ENCODE results near the gene ZNF783. TPM values are rescaled to one million over a fixed set of nuclear protein-coding genes. Genes with fewer than 3 reads are reported as not detected.

ZNF783 gene
- total and polyA plus RNA-seq, 5 donors: 3.5 to 7.4 (median 6.8) TPM

DNA sequence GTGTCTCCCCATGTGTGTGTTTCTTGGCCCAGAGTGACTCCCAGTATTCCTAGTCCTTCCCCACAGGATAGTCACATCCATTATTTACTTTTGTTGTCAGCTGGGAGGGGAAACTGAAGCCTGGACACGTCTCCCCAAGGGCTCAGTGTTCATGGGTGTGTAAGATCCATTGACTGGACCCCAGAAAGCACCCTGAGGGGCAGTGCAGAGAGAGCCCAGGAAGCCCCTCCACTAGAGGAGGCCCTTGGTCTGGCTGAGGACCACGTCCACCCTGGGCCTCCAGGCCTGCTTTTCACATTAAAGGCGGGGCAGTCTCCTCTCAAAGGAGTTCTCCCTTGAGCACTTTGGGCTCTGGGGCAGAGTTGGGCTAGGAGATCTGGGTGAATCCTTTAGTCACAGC is 21.3 kb downstream of the ZNF783 start:
- WGBS: 89% methylated on average over 3 of the region's 3 CpGs
- intact Hi-C loops (cut with DNase I): no loop called here
- Histone ChIP-seq H3K9me3 (ENCODE audit: control insufficient read depth, low read length) (no peaks in the 10 kb centered on the region), H3K4me1 (ENCODE audit: control insufficient read depth, insufficient read depth, low read length) (no peaks in the 10 kb centered on the region), H3K4me3 (ENCODE audit: low read length) (no peak overlapping the region), H3K27ac (ENCODE audit: low read length) (no peak overlapping the region), H3K27me3 (ENCODE audit: control insufficient read depth, insufficient read depth) (no peaks in the 10 kb centered on the region)
- ATAC-seq (no peak), DNase-seq (no peak)

DNA sequence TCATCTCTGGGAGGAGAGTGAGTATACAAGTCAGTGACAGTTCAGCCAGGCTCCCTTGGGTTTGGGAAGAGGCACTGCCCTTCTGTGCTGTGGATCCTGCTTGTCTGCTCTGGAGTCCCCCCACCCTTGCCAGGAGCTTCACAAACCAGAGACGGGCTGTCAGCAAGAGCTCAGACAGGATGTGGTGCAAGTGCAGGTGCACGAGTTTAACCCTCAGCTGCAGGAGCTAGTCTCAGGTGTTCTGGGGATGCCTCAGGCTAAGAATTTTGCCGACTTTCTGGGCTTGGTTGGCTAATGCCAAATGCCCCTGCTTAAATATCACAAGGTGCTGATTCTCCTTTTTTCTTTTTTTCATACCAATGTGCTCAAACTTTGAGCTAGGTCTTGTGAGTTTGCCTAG is 22.3 kb downstream of the ZNF783 start:
- intact Hi-C loops (cut with DNase I): no loop called here
- ATAC-seq (no peak), DNase-seq (no peak)
- 67% methylated on average over 3 of the region's 3 CpGs for WGBS
- Histone ChIP-seq H3K4me1 (ENCODE audit: control insufficient read depth, insufficient read depth, low read length) (no peaks in the 10 kb centered on the region), H3K4me3 (ENCODE audit: low read length) (no peak overlapping the region), H3K9me3 (ENCODE audit: control insufficient read depth, low read length) (no peaks in the 10 kb centered on the region), H3K27ac (ENCODE audit: low read length) (no peak overlapping the region), H3K27me3 (ENCODE audit: control insufficient read depth, insufficient read depth) (no peaks in the 10 kb centered on the region)

DNA sequence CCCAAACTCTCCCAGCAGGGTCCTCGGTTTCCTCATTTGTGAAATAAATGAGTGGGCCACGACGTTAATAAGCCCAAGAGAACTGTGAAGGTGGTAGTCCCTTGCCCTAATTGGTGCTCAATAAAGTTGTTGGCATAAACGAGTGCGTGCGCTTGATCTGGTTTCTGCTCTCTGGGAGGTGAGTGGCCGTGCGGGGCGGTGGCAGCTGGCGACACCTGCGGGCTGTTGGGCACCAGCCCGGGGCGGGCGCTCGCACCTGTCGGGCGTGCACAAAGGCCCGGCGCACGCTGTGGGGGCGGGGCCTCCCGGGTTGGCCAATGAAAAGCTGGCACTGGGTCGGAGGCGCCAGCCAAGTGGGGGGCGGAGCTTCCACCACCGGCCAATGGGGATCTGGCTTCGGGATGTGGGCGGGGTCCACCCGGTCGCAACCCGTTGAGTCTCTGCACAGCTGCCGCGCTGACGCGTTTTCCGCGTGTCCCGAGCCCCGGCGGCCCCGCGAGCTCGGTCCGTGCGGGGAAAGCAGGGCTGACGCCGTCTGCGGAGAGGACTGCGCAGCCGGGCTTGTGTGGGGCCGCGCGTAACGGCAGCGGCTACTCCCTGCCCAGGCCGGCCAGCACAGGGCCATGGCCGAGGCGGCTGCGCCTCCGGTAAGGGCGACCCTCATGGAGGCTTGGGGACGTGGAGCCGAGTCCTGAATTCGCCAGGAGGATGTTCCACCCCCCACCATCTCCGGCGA is 23.0 kb downstream of the ZNF783 start:
- no peaks in the 10 kb centered on the region for H3K4me1 ChIP-seq (ENCODE audit: control insufficient read depth, insufficient read depth, low read length)
- 2% methylated on average over 66 of the region's 66 CpGs for WGBS
- no peaks in the 10 kb centered on the region for H3K27me3 ChIP-seq (ENCODE audit: control insufficient read depth, insufficient read depth)
- peak; percentile 95 to 98 (median 97) for DNase-seq
- H3K9me3 ChIP-seq (ENCODE audit: control insufficient read depth, low read length): no peaks in the 10 kb centered on the region
- peak; percentile 97 for ATAC-seq
- intact Hi-C loops (cut with DNase I): no loop called here
- peak overlapping the region; percentile 56 for H3K4me3 ChIP-seq (ENCODE audit: low read length)
- no peak overlapping the region for H3K27ac ChIP-seq (ENCODE audit: low read length)

GRCh38 chr7:149285603-149286002 is 23.6 kb downstream of the ZNF783 start:
- no peaks in the 10 kb centered on the region for H3K27me3 ChIP-seq (ENCODE audit: control insufficient read depth, insufficient read depth)
- ATAC-seq: peak; percentile 42 to 56
- intact Hi-C loops (cut with DNase I): no loop called here

DNA sequence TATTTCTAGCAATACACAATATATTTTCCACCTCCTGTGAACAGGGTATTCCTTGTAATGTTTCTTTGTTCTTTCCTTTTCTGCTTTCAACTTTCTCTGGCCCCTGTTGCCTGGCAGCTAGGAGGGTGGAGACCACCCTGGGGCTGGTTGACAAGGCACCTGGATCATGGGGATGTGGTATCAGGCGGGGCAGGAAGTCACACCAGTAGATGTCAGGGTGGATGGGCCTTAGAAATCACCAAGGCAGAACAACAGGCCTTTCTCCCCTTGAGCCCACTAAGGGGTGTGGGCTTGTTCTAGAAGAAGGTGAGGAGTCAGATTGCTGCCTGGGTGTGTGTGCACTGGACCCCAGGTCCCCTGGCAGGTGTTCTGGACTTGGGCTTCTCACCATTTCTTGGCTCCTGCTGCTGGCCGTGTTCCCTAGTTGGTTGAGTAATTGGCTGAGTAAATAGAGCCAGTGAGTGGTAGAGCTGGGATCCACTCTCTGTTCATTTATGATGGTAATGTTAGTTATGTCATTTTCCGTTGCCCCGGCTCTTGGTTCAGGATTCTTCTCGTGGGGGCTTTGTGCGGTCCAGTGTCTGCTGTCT is 24.9 kb downstream of the ZNF783 start:
- Histone ChIP-seq H3K27ac (ENCODE audit: low read length) (no peak overlapping the region), H3K4me1 (ENCODE audit: control insufficient read depth, insufficient read depth, low read length) (no peaks in the 10 kb centered on the region), H3K4me3 (ENCODE audit: low read length) (no peak overlapping the region), H3K27me3 (ENCODE audit: control insufficient read depth, insufficient read depth) (no peaks in the 10 kb centered on the region), H3K9me3 (ENCODE audit: control insufficient read depth, low read length) (no peaks in the 10 kb centered on the region)
- 95% methylated on average over 6 of the region's 6 CpGs for WGBS
- intact Hi-C loops (cut with DNase I): no loop called here
- ATAC-seq (no peak), DNase-seq (no peak)

More at GRCh38 chr7:149285603-149286002, 23.6 kb downstream of the ZNF783 start:
- H3K27ac ChIP-seq (ENCODE audit: low read length): no peak overlapping the region
- no peaks in the 10 kb centered on the region for H3K4me1 ChIP-seq (ENCODE audit: control insufficient read depth, insufficient read depth, low read length)
- no peaks in the 10 kb centered on the region for H3K9me3 ChIP-seq (ENCODE audit: control insufficient read depth, low read length)
- H3K4me3 ChIP-seq (ENCODE audit: low read length): peak overlapping the region; percentile 56
- DNase-seq: peak; percentile 59 to 83 (median 79)
- 3% methylated on average over 11 of the region's 11 CpGs for WGBS

DNA sequence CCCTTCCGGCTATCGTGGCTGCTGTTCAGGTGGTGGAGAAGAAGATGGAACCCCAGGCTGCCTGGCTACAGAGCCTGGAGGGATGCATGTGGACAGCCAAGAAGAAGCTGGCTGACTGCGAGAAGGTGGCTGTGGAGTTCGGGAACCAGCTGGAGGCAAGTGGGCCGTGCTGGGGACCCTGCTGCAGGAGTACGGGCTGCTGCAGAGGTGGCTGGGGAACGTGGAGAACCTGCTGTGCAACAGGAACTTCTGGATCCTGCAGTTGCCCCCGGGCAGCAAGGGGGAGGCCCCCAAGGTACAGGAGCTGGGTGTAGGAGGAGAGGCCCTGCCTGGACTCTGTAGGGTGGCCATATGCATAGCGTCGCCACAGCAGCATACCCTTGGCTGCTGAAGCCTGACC is 25.6 kb downstream of the ZNF783 start:
- intact Hi-C loops (cut with DNase I): no loop called here
- 94% methylated on average over 10 of the region's 10 CpGs for WGBS
- Histone ChIP-seq H3K4me1 (ENCODE audit: control insufficient read depth, insufficient read depth, low read length) (no peaks in the 10 kb centered on the region), H3K27ac (ENCODE audit: low read length) (no peak overlapping the region), H3K4me3 (ENCODE audit: low read length) (no peak overlapping the region), H3K27me3 (ENCODE audit: control insufficient read depth, insufficient read depth) (no peaks in the 10 kb centered on the region), H3K9me3 (ENCODE audit: control insufficient read depth, low read length) (no peaks in the 10 kb centered on the region)
- ATAC-seq (no peak), DNase-seq (no peak)

- ATAC-seq (no peak), DNase-seq (no peak)
- WGBS: 93% methylated on average over 8 of the region's 8 CpGs
- Histone ChIP-seq H3K4me3 (ENCODE audit: low read length) (no peak overlapping the region), H3K27me3 (ENCODE audit: control insufficient read depth, insufficient read depth) (no peaks in the 10 kb centered on the region), H3K9me3 (ENCODE audit: control insufficient read depth, low read length) (no peaks in the 10 kb centered on the region), H3K27ac (ENCODE audit: low read length) (no peak overlapping the region), H3K4me1 (ENCODE audit: control insufficient read depth, insufficient read depth, low read length) (no peaks in the 10 kb centered on the region)
- intact Hi-C loops (cut with DNase I): no loop called here
These were observed 27.3 kb downstream of the ZNF783 start for GRCh38 chr7:149289262-149289661.

GRCh38 chr7:149289856-149290255 is 27.9 kb downstream of the ZNF783 start:
- H3K9me3 ChIP-seq (ENCODE audit: control insufficient read depth, low read length): no peaks in the 10 kb centered on the region
- no peak for ATAC-seq
- no peak overlapping the region for H3K27ac ChIP-seq (ENCODE audit: low read length)
- DNase-seq: no peak
- H3K27me3 ChIP-seq (ENCODE audit: control insufficient read depth, insufficient read depth): no peaks in the 10 kb centered on the region
- H3K4me3 ChIP-seq (ENCODE audit: low read length): no peak overlapping the region
- intact Hi-C loops (cut with DNase I): no loop called here
- no peaks in the 10 kb centered on the region for H3K4me1 ChIP-seq (ENCODE audit: control insufficient read depth, insufficient read depth, low read length)
- WGBS: 94% methylated on average over 4 of the region's 4 CpGs

GRCh38 chr7:149291036-149291780 is 29.2 kb downstream of the ZNF783 start:
- intact Hi-C loops (cut with DNase I): no loop called here
- no peak for ATAC-seq

DNA sequence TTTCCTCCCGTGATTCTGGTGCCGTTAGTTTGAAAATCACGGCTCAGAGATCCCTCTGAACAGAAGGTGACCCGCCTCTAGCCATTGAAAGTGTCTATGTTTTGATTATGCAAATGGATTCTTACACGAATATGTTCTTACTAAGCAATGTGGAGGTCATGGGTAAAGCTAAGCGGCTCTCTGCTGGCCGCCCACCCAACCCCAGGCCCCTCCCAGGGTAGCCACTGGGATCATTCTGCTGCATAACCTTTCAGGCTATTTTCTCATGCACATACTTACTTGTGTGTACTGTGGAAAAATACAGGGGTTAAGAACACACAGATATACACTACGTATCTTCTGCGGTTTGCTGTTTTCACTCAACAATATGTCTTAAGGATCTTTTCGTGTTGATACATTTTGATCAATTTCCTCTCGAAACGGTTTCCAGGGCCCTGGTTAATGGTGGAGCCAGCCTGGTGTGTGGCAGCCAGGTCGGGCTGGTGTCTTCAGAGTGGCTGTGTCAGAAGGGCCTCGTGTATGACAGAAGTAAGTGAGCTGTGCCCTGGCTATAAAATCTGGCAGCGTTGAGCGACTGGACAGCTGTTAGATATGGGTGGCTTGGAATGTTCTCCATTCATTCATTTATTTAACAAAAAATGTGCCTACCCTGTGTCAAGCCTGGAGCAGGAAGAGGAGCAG is 29.9 kb downstream of the ZNF783 start:
- no peak overlapping the region for H3K27ac ChIP-seq (ENCODE audit: low read length)
- no peaks in the 10 kb centered on the region for H3K9me3 ChIP-seq (ENCODE audit: control insufficient read depth, low read length)
- no peak for ATAC-seq
- no peak for DNase-seq
- 85% methylated on average over 16 of the region's 16 CpGs for WGBS
- H3K4me3 ChIP-seq (ENCODE audit: low read length): no peak overlapping the region
- H3K27me3 ChIP-seq (ENCODE audit: control insufficient read depth, insufficient read depth): no peaks in the 10 kb centered on the region
- no peaks in the 10 kb centered on the region for H3K4me1 ChIP-seq (ENCODE audit: control insufficient read depth, insufficient read depth, low read length)
- intact Hi-C loops (cut with DNase I): no loop called here

More at GRCh38 chr7:149291036-149291780, 29.2 kb downstream of the ZNF783 start:
- Histone ChIP-seq H3K4me3 (ENCODE audit: low read length) (no peak overlapping the region), H3K27me3 (ENCODE audit: control insufficient read depth, insufficient read depth) (no peaks in the 10 kb centered on the region), H3K27ac (ENCODE audit: low read length) (no peak overlapping the region), H3K9me3 (ENCODE audit: control insufficient read depth, low read length) (no peaks in the 10 kb centered on the region), H3K4me1 (ENCODE audit: control insufficient read depth, insufficient read depth, low read length) (no peaks in the 10 kb centered on the region)
- no peak for DNase-seq
- 85% methylated on average over 13 of the region's 13 CpGs for WGBS

DNA sequence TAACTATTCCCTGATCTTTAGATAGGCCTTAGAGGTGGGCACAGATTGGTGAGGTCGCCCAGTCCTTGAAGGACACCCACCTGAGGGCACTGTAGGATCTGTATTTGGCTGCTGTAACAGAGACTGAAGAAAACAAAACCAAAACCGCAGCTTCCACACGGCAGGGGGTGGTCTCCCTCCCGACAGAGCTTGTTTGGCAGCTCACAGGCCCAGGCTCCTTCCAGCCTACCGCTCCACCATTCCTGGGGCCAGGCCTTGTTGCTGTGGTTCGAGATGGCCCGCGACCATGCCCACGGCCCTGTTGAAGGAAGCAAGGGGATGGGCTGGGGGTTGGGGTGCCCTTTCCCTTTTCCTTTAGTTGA is 30.4 kb downstream of the ZNF783 start:
- no peak for DNase-seq
- no peak for ATAC-seq
- Histone ChIP-seq H3K9me3 (ENCODE audit: control insufficient read depth, low read length) (no peaks in the 10 kb centered on the region), H3K4me3 (ENCODE audit: low read length) (no peak overlapping the region), H3K27ac (ENCODE audit: low read length) (no peak overlapping the region), H3K4me1 (ENCODE audit: control insufficient read depth, insufficient read depth, low read length) (no peaks in the 10 kb centered on the region), H3K27me3 (ENCODE audit: control insufficient read depth, insufficient read depth) (no peaks in the 10 kb centered on the region)
- 80% methylated on average over 9 of the region's 9 CpGs for WGBS
- intact Hi-C loops (cut with DNase I): no loop called here

Measured in right cardiac atrium (tissue), 5 donors.